KMS-11 (cell line): ENCODE data around the gene AJUBA.
A peak's percentile ranks its signal among the peaks of the same experiment; 100 is the strongest.

ENCODE experiments used
- H2AFZ ChIP-seq: fragments of 200-600 bp; sonication (generic); 2 replicates; pipeline ENCODE4 v1.6.1; 2016; ENCODE audit warnings: antibody characterized with exemption, mixed run types, low read depth
- H3K27ac ChIP-seq: fragments of 200-600 bp; sonication (generic); 2 replicates; pipeline ENCODE4 v1.6.1; 2016; ENCODE audit warnings: mild to moderate bottlenecking, mixed run types
- H3K27me3 ChIP-seq: fragments of 200-600 bp; sonication (generic); 2 replicates; pipeline ENCODE4 v1.6.1; 2017; ENCODE audit warnings: mild to moderate bottlenecking, low read depth, mixed run types, moderate library complexity; ENCODE audit not compliant: insufficient read depth
- H3K36me3 ChIP-seq: fragments of 200-600 bp; sonication (generic); 2 replicates; pipeline ENCODE4 v1.6.1; 2017; ENCODE audit warnings: mild to moderate bottlenecking, mixed run types; ENCODE audit not compliant: insufficient read depth
- H3K4me1 ChIP-seq: fragments of 200-600 bp; sonication (generic); 2 replicates; pipeline ENCODE4 v1.6.1; 2016; ENCODE audit warnings: mild to moderate bottlenecking, low read depth, mixed run types; ENCODE audit not compliant: poor library complexity, severe bottlenecking
- H3K4me2 ChIP-seq: fragments of 200-600 bp; sonication (generic); 2 replicates; pipeline ENCODE4 v1.7.0; 2016; ENCODE audit warnings: mild to moderate bottlenecking, mixed run types
- H3K4me3 ChIP-seq: fragments of 200-600 bp; sonication (generic); IDR thresholded peaks from 2 replicates; pipeline ENCODE4 v1.6.1; 2017; ENCODE audit warnings: low read depth, low read length, mixed read lengths; ENCODE audit not compliant: insufficient read depth
- H3K79me2 ChIP-seq: fragments of 200-600 bp; sonication (generic); 2 replicates; pipeline ENCODE4 v1.6.1; 2016; ENCODE audit warnings: low read depth, mixed run types; ENCODE audit not compliant: insufficient read depth
- H3K9ac ChIP-seq: fragments of 200-600 bp; sonication (generic); 2 replicates; pipeline ENCODE4 v1.6.1; 2016; ENCODE audit warnings: mild to moderate bottlenecking, mixed run types
- H4K20me1 ChIP-seq: fragments of 200-600 bp; sonication (generic); 2 replicates; pipeline ENCODE4 v1.6.1; 2016; ENCODE audit warnings: mild to moderate bottlenecking, mixed run types; ENCODE audit not compliant: insufficient read depth
- CTCF ChIP-seq: fragments of 200-600 bp; sonication (generic); conservative IDR thresholded peaks from 2 replicates; pipeline ENCODE4 v1.6.1; 2017; ENCODE audit warnings: low read depth, mild to moderate bottlenecking, antibody characterized with exemption, low read length, moderate library complexity, mixed read lengths

The AJUBA gene

GRCh38 chr14:22939684-22940083, 42.7 kb downstream of the AJUBA start:
- no peaks in the 10 kb centered on the region for H3K36me3 ChIP-seq
- no peak overlapping the region for H3K9ac ChIP-seq
- no peaks in the 10 kb centered on the region for H4K20me1 ChIP-seq
- no peak overlapping the region for H2AFZ ChIP-seq
- no peak overlapping the region for H3K4me2 ChIP-seq
- no peaks in the 10 kb centered on the region for H3K79me2 ChIP-seq
- TF ChIP-seq CTCF: no peak
- no peaks in the 10 kb centered on the region for H3K4me1 ChIP-seq
- H3K4me3 ChIP-seq: no peak overlapping the region
- H3K27ac ChIP-seq: no peak overlapping the region
- no peaks in the 10 kb centered on the region for H3K27me3 ChIP-seq

GRCh38 chr14:22935156-22935555, 47.2 kb downstream of the AJUBA start:
- no peaks in the 10 kb centered on the region for H3K36me3 ChIP-seq
- H3K4me2 ChIP-seq: no peak overlapping the region
- no peaks in the 10 kb centered on the region for H3K27me3 ChIP-seq
- TF ChIP-seq CTCF: no peak
- H2AFZ ChIP-seq: no peak overlapping the region
- H4K20me1 ChIP-seq: no peaks in the 10 kb centered on the region
- no peaks in the 10 kb centered on the region for H3K79me2 ChIP-seq
- no peak overlapping the region for H3K4me3 ChIP-seq
- H3K9ac ChIP-seq: no peak overlapping the region
- H3K27ac ChIP-seq: no peak overlapping the region
- H3K4me1 ChIP-seq: no peaks in the 10 kb centered on the region

- H2AFZ ChIP-seq: no peak overlapping the region
- no peak overlapping the region for H3K4me3 ChIP-seq
- no peak overlapping the region for H3K4me2 ChIP-seq
- H3K36me3 ChIP-seq: no peaks in the 10 kb centered on the region
- TF ChIP-seq CTCF: no peak
- H3K27me3 ChIP-seq: no peaks in the 10 kb centered on the region
- no peaks in the 10 kb centered on the region for H4K20me1 ChIP-seq
- no peak overlapping the region for H3K27ac ChIP-seq
- peaks cover 7% of the 10 kb centered on the region for H3K4me1 ChIP-seq
- no peak overlapping the region for H3K9ac ChIP-seq
- peaks cover 15% of the 10 kb centered on the region; the same call in 1 of the 2 replicates for H3K79me2 ChIP-seq
Observed at GRCh38 chr14:22932146-22932545, 50.2 kb downstream of the AJUBA start.

GRCh38 chr14:22929961-22930364, 52.4 kb downstream of the AJUBA start:
- H3K36me3 ChIP-seq: no peaks in the 10 kb centered on the region
- no peaks in the 10 kb centered on the region for H4K20me1 ChIP-seq
- no peak overlapping the region; the same call in 1 of the 2 replicates for H3K9ac ChIP-seq
- TF ChIP-seq CTCF: no peak
- H2AFZ ChIP-seq: peak overlapping the region; percentile 42; the same call in 1 of the 2 replicates
- no peak overlapping the region for H3K4me3 ChIP-seq
- peaks cover 7% of the 10 kb centered on the region for H3K4me1 ChIP-seq
- H3K27me3 ChIP-seq: no peaks in the 10 kb centered on the region
- peak overlapping the region; percentile 80 for H3K4me2 ChIP-seq
- H3K27ac ChIP-seq: peak overlapping the region; percentile 51; the same call in 1 of the 2 replicates
- peaks cover 15% of the 10 kb centered on the region; the same call in 1 of the 2 replicates for H3K79me2 ChIP-seq
